GM12878 (cell line): Measurements from ENCODE around the gene CHD5. TPM values are rescaled to one million over a fixed set of nuclear protein-coding genes. Genes with fewer than 3 reads are reported as not detected.

ENCODE experiments used
- ATAC-seq: fragments of 200-7000 bp; cut with Tn5 transposase; 3 replicates; pipeline ENCODE4 v1.9.1; 2020; ENCODE audit warnings: mild to moderate bottlenecking, moderate library complexity
- BruUV-seq: library from RNA; stranded (reverse); fragments of 400-500 nt; replicated peaks from 2 replicates; lab custom pipeline; 2021; lab: Mats Ljungman, UMichigan
- CTCF ChIA-PET: fragments of 300-600 bp; sonication (Branson Sonifier 250); formaldehyde crosslinking; extraction: SDS; loops from one replicate; lab custom pipeline; 2021; ENCODE audit warnings: inconsistent platforms; lab: Yijun Ruan, JAX
- POLR2A ChIA-PET: fragments of 350-600 bp; formaldehyde crosslinking; extraction: SDS; loops from one replicate; lab custom pipeline; 2021; ENCODE audit warnings: inconsistent platforms; lab: Charles Lee
- RAD21 ChIA-PET: fragments of 300-600 bp; sonication (Branson Sonifier 250); formaldehyde crosslinking; loops from one replicate; lab custom pipeline; 2023; ENCODE audit warnings: antibody characterized with exemption; ENCODE audit not compliant: unreplicated experiment; lab: Charles Lee
- SMC1A ChIA-PET: fragments of 300-600 bp; sonication (Branson Sonifier 250); formaldehyde crosslinking; loops from one replicate; lab custom pipeline; 2023; ENCODE audit not compliant: unreplicated experiment, uncharacterized antibody; lab: Charles Lee
- DNase-seq: peaks from one replicate; pipeline ENCODE4 v3.0.0-alpha.2; 2011; ENCODE audit warnings: low read depth, low spot score
- FAIRE-seq: peaks from 3 replicates; lab custom pipeline; 2011; peaks lifted over from hg19 to GRCh38; lab: Jason Lieb, UNC
- H2AFZ ChIP-seq: 2 replicates; pipeline ENCODE4 v1.6.0; 2011; ENCODE audit warnings: low read depth, low read length, control low read depth; ENCODE audit not compliant: control insufficient read depth
- H3K27ac ChIP-seq: 2 replicates; pipeline ENCODE4 v1.5.1; 2011; ENCODE audit warnings: control low read depth; ENCODE audit not compliant: control insufficient read depth, insufficient read depth
- H3K27me3 ChIP-seq, 2 experiments: replicated peaks in 1 of 2; 2 replicates each; pipeline versions ENCODE4 v1.6.0 to v1.6.1; 2011; ENCODE audit warnings: low read length in 1 of 2; ENCODE audit not compliant: control insufficient read depth in 2 of 2, insufficient read depth in 2 of 2
- H3K36me3 ChIP-seq, 2 experiments: 2 replicates each; pipeline ENCODE4 v1.5.1; 2011; ENCODE audit warnings: low read length in 1 of 2; ENCODE audit not compliant: control insufficient read depth in 2 of 2, insufficient read depth in 2 of 2
- H3K4me1 ChIP-seq: 2 replicates; pipeline ENCODE4 v1.6.1; 2011; ENCODE audit warnings: mild to moderate bottlenecking, low read length, moderate library complexity, mixed read lengths; ENCODE audit not compliant: control insufficient read depth, insufficient read depth
- H3K4me2 ChIP-seq: 2 replicates; pipeline ENCODE4 v1.6.0; 2011; ENCODE audit warnings: control low read depth; ENCODE audit not compliant: control insufficient read depth, insufficient read depth
- H3K4me3 ChIP-seq: fragments of 200-600 bp; sonication (generic); 2 replicates; pipeline ENCODE4 v1.5.1; 2016
- H3K79me2 ChIP-seq: 2 replicates; pipeline ENCODE4 v1.6.0; 2011; ENCODE audit warnings: low read length; ENCODE audit not compliant: control insufficient read depth, insufficient read depth
- H3K9ac ChIP-seq: 2 replicates; pipeline ENCODE4 v1.8.0; 2011; ENCODE audit warnings: low read length, control low read depth, mixed read lengths; ENCODE audit not compliant: control insufficient read depth, insufficient read depth
- H3K9me3 ChIP-seq: replicated peaks from 3 replicates; pipeline ENCODE4 v1.5.1; 2011; ENCODE audit warnings: mild to moderate bottlenecking, low read length; ENCODE audit not compliant: control insufficient read depth, insufficient read depth
- H4K20me1 ChIP-seq: 2 replicates; pipeline ENCODE4 v1.6.0; 2011; ENCODE audit not compliant: control insufficient read depth, insufficient read depth
- BRCA1 ChIP-seq: IDR thresholded peaks from 2 replicates; pipeline ENCODE4 v1.6.1; 2011; ENCODE audit warnings: low read depth, low read length, improper control_type of control experiment
- CHD2 ChIP-seq: IDR thresholded peaks from 2 replicates; pipeline ENCODE4 v1.6.1; 2011; ENCODE audit warnings: low read depth, low read length, improper control_type of control experiment, borderline replicate concordance
- CHD4 ChIP-seq: fragments of 200-600 bp; sonication (generic); IDR thresholded peaks from 2 replicates; pipeline ENCODE4 v1.6.1; 2016; ENCODE audit warnings: mild to moderate bottlenecking
- CREB1 ChIP-seq: IDR thresholded peaks from 2 replicates; pipeline ENCODE4 v1.6.1; 2012; ENCODE audit warnings: low read depth, mild to moderate bottlenecking, inconsistent platforms
- EP300 ChIP-seq, 2 experiments: fragments of 150-350 bp in 1 of 2; IDR thresholded peaks; 2 replicates each; pipeline ENCODE4 v1.6.1; 2011 to 2012; ENCODE audit warnings: low read depth in 2 of 2, low read length in 2 of 2, borderline replicate concordance in 1 of 2, improper control_type of control experiment in 1 of 2, inconsistent platforms in 1 of 2; ENCODE audit not compliant: control insufficient read depth in 1 of 2
- HDAC2 ChIP-seq: fragments of 200-600 bp; sonication (generic); IDR thresholded peaks from 2 replicates; pipeline ENCODE4 v1.6.1; 2017
- IKZF1 ChIP-seq: fragments of 450-650 bp; conservative IDR thresholded peaks from 2 replicates; pipeline ENCODE4 v1.6.1; 2017; ENCODE audit warnings: antibody characterized with exemption, mild to moderate bottlenecking
- IKZF2 ChIP-seq, 2 experiments: fragments of 450-650 bp; IDR thresholded peaks; 2 replicates each; pipeline ENCODE4 v1.6.1; 2017; ENCODE audit warnings: mild to moderate bottlenecking in 2 of 2, moderate library complexity in 2 of 2
- KDM1A ChIP-seq: fragments of 200-600 bp; sonication (generic); IDR thresholded peaks from 2 replicates; pipeline ENCODE4 v1.6.1; 2016; ENCODE audit warnings: borderline replicate concordance
- MXI1 ChIP-seq: fragments of 150-350 bp; IDR thresholded peaks from 2 replicates; pipeline ENCODE4 v1.6.1; 2011; ENCODE audit warnings: low read depth, mild to moderate bottlenecking, inconsistent platforms, low read length, improper control_type of control experiment
- NFYA ChIP-seq: IDR thresholded peaks from 2 replicates; pipeline ENCODE4 v1.6.1; 2011; ENCODE audit warnings: low read depth, mild to moderate bottlenecking, low read length, improper control_type of control experiment, borderline replicate concordance
- SMAD5 ChIP-seq: IDR thresholded peaks from 2 replicates; pipeline ENCODE4 v1.6.1; 2016; ENCODE audit warnings: antibody characterized with exemption, low read depth
- SMARCA5 ChIP-seq: fragments of 450-650 bp; IDR thresholded peaks from 2 replicates; pipeline ENCODE4 v1.6.1; 2017; ENCODE audit warnings: mild to moderate bottlenecking
- STAT3 ChIP-seq: IDR thresholded peaks from 2 replicates; pipeline ENCODE4 v1.6.1; 2011; ENCODE audit warnings: low read depth, low read length, improper control_type of control experiment
- TCF12 ChIP-seq: IDR thresholded peaks from 2 replicates; pipeline ENCODE4 v1.6.1; 2011; ENCODE audit warnings: low read depth, mild to moderate bottlenecking, low read length
- ZNF217 ChIP-seq: fragments of 450-650 bp; IDR thresholded peaks from 2 replicates; pipeline ENCODE4 v1.6.1; 2017; ENCODE audit warnings: antibody characterized with exemption, mild to moderate bottlenecking
- WGBS: methylation state at CpG from one replicate; pipeline ENCODE4 v1.1.6; 2016; ENCODE audit warnings: low lambda C conversion rate; ENCODE audit not compliant: insufficient replicate concordance, insufficient coverage; ENCODE audit errors: missing lambda C conversion rate; 5-methylcytosine and 5-hydroxymethylcytosine counted together
- in situ Hi-C: fragments of 300-500 bp; cut with MboI; formaldehyde crosslinking; loops from 9 replicates; pipeline ENCODE4 v1.14.3; 2018; ENCODE audit warnings: mixed read lengths
- intact Hi-C: fragments of 100-400 bp; cut with micrococcal nuclease; formaldehyde crosslinking; loops from one replicate; pipeline ENCODE4 v1.14.2; 2022; ENCODE audit not compliant: unreplicated experiment
- polyA plus RNA-seq, 11 experiments: library from polyadenylated mRNA; depleted of rRNA in 4 of 11; unstranded in 6 of 11; stranded (reverse) in 5 of 11; fragments of >200 nt; fragmentation: Nextera tagmentation in 4 of 11; fragmentation: Illumina TruSeq in 1 of 11; extraction: Ambion mirVana in 4 of 11; extraction: Trizol in 1 of 11; gene quantifications; 1 replicate in 1 of 11; 2 replicates in 10 of 11; pipeline versions ENCODE4 v1.2.1 to v1.2.3, GENCODE V29; 2011 to 2016; ENCODE audit warnings: inconsistent platforms in 2 of 11, missing spikeins in 2 of 11, low read depth in 1 of 11
- total RNA-seq, 4 experiments: library from RNA; depleted of rRNA in 3 of 4; stranded (reverse); fragments of >200 nt in 3 of 4; fragmentation: Illumina TruSeq in 1 of 4; extraction: Trizol in 1 of 4; gene quantifications; 2 replicates each; pipeline versions ENCODE4 v1.2.1 to v1.2.3, GENCODE V29; 2013 to 2021
- TF ChIP-seq, protein P1 (sequence below): fragments of 450-650 bp; IDR thresholded peaks from 2 replicates; pipeline ENCODE4 v1.6.1; 2016; ENCODE audit warnings: mild to moderate bottlenecking
- TF ChIP-seq, protein P2 (sequence below): fragments of 450-650 bp; conservative IDR thresholded peaks from 2 replicates; pipeline ENCODE4 v1.6.1; 2017; ENCODE audit warnings: mild to moderate bottlenecking, moderate library complexity
- TF ChIP-seq, protein P3 (sequence below): fragments of 450-650 bp; IDR thresholded peaks from 2 replicates; pipeline ENCODE4 v1.6.1; 2017; ENCODE audit warnings: low read depth, mild to moderate bottlenecking, moderate library complexity

Gene CHD5
- total and polyA plus RNA-seq, 10 of the 15 experiments (the other 5 are each of a cell fraction or from before 2014, with no cell fraction given) = 0.03 to 0.49 (median 0.13) TPM; not detected in 3

DNA sequence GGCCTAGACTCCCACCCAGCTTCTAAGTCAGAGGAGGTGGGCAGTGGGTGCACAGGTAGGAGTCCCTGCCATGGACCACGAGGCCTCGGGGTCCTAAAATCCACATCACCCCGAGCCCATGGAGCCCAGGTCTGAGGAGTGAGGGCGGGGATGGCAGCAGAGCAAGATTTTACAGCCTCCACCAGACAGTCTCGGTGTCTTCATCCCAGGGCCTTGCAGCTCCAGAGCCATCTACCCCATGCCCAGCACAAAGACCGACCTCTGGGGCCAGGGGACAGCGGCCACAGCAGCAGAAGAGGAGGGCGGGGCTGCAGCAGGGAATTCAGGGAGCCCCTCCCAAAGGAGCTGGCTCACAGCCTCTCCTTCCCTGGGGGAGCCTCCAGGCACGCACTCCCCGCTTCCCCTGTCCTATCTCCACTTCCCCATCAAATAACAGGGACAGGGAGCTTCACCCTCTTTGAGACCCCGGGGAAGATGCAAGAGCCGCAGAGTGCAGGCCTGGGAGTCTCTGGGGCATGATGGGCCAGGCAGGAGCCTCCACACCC lies 14.6 kb downstream of the CHD5 start (continued):
- TF ChIP-seq ZNF217 (no peak), TCF12 (no peak), NFYA (no peak)

DNA sequence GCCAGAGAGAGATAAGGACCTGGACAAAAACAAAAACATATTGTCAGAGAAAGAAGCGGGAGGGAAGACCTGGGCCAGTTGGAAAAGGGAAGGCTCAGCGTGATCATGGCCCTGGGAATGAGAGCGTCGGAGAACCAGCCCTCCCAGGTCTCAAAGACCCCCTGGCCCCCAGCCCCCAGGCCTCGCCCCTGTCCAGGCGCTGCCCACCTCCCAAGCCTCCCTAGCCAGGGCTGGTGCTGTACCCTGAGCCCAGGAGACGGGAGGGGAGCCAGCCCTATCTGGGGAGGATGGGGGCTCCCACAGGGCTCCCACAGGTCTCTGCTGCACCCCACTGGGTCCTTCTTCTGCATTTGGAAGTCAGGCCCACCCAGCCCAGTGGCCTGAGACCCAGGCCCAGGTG lies 15.1 kb downstream of the CHD5 start:
- intact Hi-C loops = loop anchor here (5.0 kb wide), 1 partner anchor 48 kb away; no protein-coding TSS in a partner anchor
- in situ Hi-C loops = no loop called here
- RAD21 ChIA-PET = no interaction called here
- no peak for FAIRE-seq
- Histone ChIP-seq H4K20me1 (no peaks in the 10 kb centered on the region), H3K9ac (no peak overlapping the region), H2AFZ (no peak overlapping the region)
- TF ChIP-seq EP300 (IDR thresholded peaks at IDR 0.05; ENCODE audit: borderline replicate concordance in 1 of 2, control insufficient read depth in 1 of 2, low read depth in 2 of 2, low read length in 2 of 2) = no peak
- no peak for TF ChIP-seq BRCA1
- no peak for TF ChIP-seq HDAC2
- no peak for TF ChIP-seq MXI1
- TF ChIP-seq, protein P1, sequence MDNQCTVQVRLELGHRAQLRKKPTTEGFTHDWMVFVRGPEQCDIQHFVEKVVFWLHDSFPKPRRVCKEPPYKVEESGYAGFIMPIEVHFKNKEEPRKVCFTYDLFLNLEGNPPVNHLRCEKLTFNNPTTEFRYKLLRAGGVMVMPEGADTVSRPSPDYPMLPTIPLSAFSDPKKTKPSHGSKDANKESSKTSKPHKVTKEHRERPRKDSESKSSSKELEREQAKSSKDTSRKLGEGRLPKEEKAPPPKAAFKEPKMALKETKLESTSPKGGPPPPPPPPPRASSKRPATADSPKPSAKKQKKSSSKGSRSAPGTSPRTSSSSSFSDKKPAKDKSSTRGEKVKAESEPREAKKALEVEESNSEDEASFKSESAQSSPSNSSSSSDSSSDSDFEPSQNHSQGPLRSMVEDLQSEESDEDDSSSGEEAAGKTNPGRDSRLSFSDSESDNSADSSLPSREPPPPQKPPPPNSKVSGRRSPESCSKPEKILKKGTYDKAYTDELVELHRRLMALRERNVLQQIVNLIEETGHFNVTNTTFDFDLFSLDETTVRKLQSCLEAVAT = no peak
- no peak for TF ChIP-seq CHD4
- TF ChIP-seq IKZF2 (IDR thresholded peaks at IDR 0.05) = no peak
- TF ChIP-seq, protein P2, sequence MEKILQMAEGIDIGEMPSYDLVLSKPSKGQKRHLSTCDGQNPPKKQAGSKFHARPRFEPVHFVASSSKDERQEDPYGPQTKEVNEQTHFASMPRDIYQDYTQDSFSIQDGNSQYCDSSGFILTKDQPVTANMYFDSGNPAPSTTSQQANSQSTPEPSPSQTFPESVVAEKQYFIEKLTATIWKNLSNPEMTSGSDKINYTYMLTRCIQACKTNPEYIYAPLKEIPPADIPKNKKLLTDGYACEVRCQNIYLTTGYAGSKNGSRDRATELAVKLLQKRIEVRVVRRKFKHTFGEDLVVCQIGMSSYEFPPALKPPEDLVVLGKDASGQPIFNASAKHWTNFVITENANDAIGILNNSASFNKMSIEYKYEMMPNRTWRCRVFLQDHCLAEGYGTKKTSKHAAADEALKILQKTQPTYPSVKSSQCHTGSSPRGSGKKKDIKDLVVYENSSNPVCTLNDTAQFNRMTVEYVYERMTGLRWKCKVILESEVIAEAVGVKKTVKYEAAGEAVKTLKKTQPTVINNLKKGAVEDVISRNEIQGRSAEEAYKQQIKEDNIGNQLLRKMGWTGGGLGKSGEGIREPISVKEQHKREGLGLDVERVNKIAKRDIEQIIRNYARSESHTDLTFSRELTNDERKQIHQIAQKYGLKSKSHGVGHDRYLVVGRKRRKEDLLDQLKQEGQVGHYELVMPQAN = no peak
- TF ChIP-seq STAT3 = no peak
- no peak for TF ChIP-seq IKZF1
- TF ChIP-seq CHD2 = no peak
- no peak for TF ChIP-seq SMARCA5
- TF ChIP-seq, protein P3, sequence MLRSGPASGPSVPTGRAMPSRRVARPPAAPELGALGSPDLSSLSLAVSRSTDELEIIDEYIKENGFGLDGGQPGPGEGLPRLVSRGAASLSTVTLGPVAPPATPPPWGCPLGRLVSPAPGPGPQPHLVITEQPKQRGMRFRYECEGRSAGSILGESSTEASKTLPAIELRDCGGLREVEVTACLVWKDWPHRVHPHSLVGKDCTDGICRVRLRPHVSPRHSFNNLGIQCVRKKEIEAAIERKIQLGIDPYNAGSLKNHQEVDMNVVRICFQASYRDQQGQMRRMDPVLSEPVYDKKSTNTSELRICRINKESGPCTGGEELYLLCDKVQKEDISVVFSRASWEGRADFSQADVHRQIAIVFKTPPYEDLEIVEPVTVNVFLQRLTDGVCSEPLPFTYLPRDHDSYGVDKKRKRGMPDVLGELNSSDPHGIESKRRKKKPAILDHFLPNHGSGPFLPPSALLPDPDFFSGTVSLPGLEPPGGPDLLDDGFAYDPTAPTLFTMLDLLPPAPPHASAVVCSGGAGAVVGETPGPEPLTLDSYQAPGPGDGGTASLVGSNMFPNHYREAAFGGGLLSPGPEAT = no peak
- no peak for TF ChIP-seq SMAD5
- TF ChIP-seq KDM1A = no peak
- TF ChIP-seq CREB1 = no peak
- TF ChIP-seq, all 136 proteins: peak for 0
- H3K27ac ChIP-seq = no peak overlapping the region
- no TSS peak for BruUV-seq
- ChIA-PET SMC1A (no interaction called here), POLR2A (no interaction called here), CTCF (no interaction called here)
- H3K4me1 ChIP-seq = no peaks in the 10 kb centered on the region
- H3K9me3 ChIP-seq = no peaks in the 10 kb centered on the region
- H3K4me2 ChIP-seq = no peak overlapping the region
- no peaks in the 10 kb centered on the region for H3K79me2 ChIP-seq
- no peaks in the 10 kb centered on the region; a peak in 2 of 4 replicates for H3K27me3 ChIP-seq
- no peak overlapping the region for H3K4me3 ChIP-seq
- 14% methylated on average over 3 of the region's 7 CpGs for WGBS
- H3K36me3 ChIP-seq = no peaks in the 10 kb centered on the region
- DNase-seq (no peak), ATAC-seq (no peak)
